Nephron (organoid): ENCODE results near the gene POGLUT2.

Source experiments
- H3K27ac Mint-ChIP-seq, 3 experiments: 2 replicates each; pipeline ENCODE4 v1.8.0; 2020; ENCODE audit warnings: mixed read lengths in 3 of 3, mild to moderate bottlenecking in 2 of 3, moderate library complexity in 1 of 3
- H3K27me3 Mint-ChIP-seq: 2 replicates; pipeline ENCODE4 v1.8.0; 2021; ENCODE audit warnings: low read depth, mild to moderate bottlenecking, moderate library complexity, mixed read lengths
- H3K36me3 Mint-ChIP-seq: 2 replicates; pipeline ENCODE4 v1.8.0; 2020; ENCODE audit warnings: low read depth, mixed read lengths
- H3K4me1 Mint-ChIP-seq: 2 replicates; pipeline ENCODE4 v1.8.0; 2020; ENCODE audit warnings: mixed read lengths
- H3K4me3 Mint-ChIP-seq, 3 experiments: 2 replicates each; pipeline ENCODE4 v1.8.0; 2020; ENCODE audit warnings: mild to moderate bottlenecking in 3 of 3, mixed read lengths in 3 of 3, moderate library complexity in 2 of 3
- H3K9me3 Mint-ChIP-seq: 2 replicates; pipeline ENCODE4 v1.8.0; 2020; ENCODE audit warnings: mixed read lengths
- CTCF ChIP-seq, 3 experiments: fragments of 200-600 bp; sonication (generic); IDR thresholded peaks; one replicate each; pipeline ENCODE4 v1.5.0; 2021; ENCODE audit warnings: antibody characterized with exemption in 3 of 3; ENCODE audit not compliant: unreplicated experiment in 3 of 3

Gene POGLUT2

DNA sequence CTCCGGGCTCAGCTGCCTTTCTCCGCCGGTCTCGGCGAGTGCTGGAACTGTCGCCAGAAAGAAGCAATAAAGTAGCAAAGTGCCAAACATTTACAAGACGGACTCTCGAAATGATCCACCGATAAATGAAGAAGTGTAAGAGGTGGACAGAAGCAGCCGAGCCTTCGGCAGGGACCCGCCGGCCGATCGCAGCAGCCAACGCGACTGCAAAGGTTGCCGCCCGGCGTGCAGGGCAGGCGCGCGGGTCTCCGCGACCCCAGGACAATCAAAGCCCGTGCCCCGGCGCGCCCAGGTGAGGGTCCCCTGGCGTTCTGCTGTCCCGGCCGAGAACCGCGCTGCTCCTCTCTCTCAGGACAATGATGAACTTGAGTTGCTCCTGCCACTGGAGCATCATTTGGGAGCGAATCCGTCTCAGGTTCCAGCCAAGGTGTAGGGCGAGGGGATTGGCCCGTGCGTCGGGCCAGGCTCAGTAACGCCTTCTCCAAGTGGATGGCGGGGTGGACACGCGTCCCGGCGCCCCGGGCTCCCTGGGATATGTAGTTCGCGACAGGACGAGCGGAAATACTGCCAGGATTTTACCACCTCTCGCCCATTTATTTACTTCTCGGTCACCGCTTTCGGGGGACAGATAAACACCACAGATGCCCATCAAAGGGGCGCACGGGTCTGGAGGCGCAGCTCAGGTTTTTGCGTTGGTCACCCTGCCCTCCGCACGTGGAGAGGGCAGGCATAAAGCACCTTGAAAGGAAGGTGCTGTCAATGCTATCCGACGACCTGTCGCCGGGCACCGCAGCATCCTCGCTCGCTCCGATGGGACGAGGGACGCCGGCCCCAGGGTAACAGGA is at the start of gene POGLUT2, which contains the start of gene BIVM:
Gene POGLUT2 (minus strand): TSS at position 396 of the 845 bp plus-strand sequence. CDS start 306 bp downstream, at position 90.
Gene BIVM (plus strand): TSS at position 539 of the 845 bp plus-strand sequence. CDS start 8,149 bp downstream, outside the sequence.
- H3K27ac Mint-ChIP-seq, result peak within 1 kb of the TSS; percentile 87 to 98 (median 90)
- H3K27me3 Mint-ChIP-seq, result no peaks in the 10 kb centered on the region
- peaks cover 28% of the 10 kb centered on the region for H3K4me1 Mint-ChIP-seq
- TF ChIP-seq CTCF (IDR thresholded peaks at IDR 0.05; ENCODE audit: unreplicated experiment in 3 of 3), result no peak
- H3K36me3 Mint-ChIP-seq, result peaks cover 8% of the 10 kb centered on the region
- peak within 1 kb of the TSS; percentile 98 for H3K4me3 Mint-ChIP-seq
- H3K9me3 Mint-ChIP-seq, result no peaks in the 10 kb centered on the region

GRCh38 chr13:102847272-102848234 is 48.8 kb upstream of the POGLUT2 start:
- Mint-ChIP-seq H3K27me3 (no peaks in the 10 kb centered on the region), H3K27ac (peak overlapping the region; percentile 85 to 93 (median 92)), H3K4me3 (peak overlapping the region; percentile 91 to 93 (median 91)), H3K9me3 (no peaks in the 10 kb centered on the region), H3K36me3 (peaks cover 1% of the 10 kb centered on the region), H3K4me1 (peaks cover 22% of the 10 kb centered on the region)
- TF ChIP-seq CTCF (IDR thresholded peaks at IDR 0.05; ENCODE audit: unreplicated experiment in 3 of 3), result peak; percentile 73 to 85 (median 76)

- Mint-ChIP-seq H3K27ac (peak overlapping the region; percentile 85 to 93 (median 92)), H3K36me3 (no peaks in the 10 kb centered on the region), H3K4me1 (peaks cover 22% of the 10 kb centered on the region), H3K9me3 (no peaks in the 10 kb centered on the region), H3K4me3 (peak overlapping the region; percentile 91 to 93 (median 91)), H3K27me3 (no peaks in the 10 kb centered on the region)
- TF ChIP-seq CTCF (IDR thresholded peaks at IDR 0.05; ENCODE audit: unreplicated experiment in 3 of 3), result no peak
Measured at GRCh38 chr13:102846261-102847015, 47.7 kb upstream of the POGLUT2 start.

DNA sequence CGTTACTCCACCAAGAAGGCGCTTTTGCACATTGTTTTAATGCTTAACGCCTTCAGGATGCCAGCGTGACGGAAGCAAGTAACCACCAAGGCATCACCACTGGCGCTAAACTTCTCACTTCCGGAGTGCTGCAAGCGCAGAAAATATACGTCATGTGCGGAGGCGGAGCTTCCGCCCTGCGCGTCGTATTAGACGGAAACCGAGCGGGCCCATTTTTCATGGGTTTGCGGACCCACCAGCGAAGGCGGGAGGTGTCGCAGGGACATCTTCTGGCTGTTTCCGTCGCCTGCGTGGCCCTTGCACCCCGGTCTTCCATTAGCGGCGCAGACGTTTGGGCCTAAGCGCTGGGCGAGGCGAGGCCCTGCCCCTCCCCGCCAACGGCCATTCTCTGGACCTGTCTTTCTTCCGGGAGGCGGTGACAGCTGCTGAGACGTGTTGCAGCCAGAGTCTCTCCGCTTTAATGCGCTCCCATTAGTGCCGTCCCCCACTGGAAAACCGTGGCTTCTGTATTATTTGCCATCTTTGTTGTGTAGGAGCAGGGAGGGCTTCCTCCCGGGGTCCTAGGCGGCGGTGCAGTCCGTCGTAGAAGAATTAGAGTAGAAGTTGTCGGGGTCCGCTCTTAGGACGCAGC is 47.0 kb upstream of the POGLUT2 start, which contains the start of gene ERCC5:
Gene ERCC5 (plus strand): TSS at position 403 of the 631 bp plus-strand sequence. CDS start 235 bp downstream, outside the sequence.
- H3K27me3 Mint-ChIP-seq, result no peaks in the 10 kb centered on the region
- H3K9me3 Mint-ChIP-seq, result no peaks in the 10 kb centered on the region
- peak within 1 kb of the TSS; percentile 91 to 93 (median 91) for H3K4me3 Mint-ChIP-seq
- peaks cover 22% of the 10 kb centered on the region for H3K4me1 Mint-ChIP-seq
- no peak for TF ChIP-seq CTCF (IDR thresholded peaks at IDR 0.05; ENCODE audit: unreplicated experiment in 3 of 3)
- peak within 1 kb of the TSS; percentile 85 to 93 (median 92) for H3K27ac Mint-ChIP-seq
- H3K36me3 Mint-ChIP-seq, result no peaks in the 10 kb centered on the region

GRCh38 chr13:102845289-102845629 is 46.5 kb upstream of the POGLUT2 start:
- no peaks in the 10 kb centered on the region for H3K27me3 Mint-ChIP-seq

More at GRCh38 chr13:102845289-102845629, 46.5 kb upstream of the POGLUT2 start:
- H3K27ac Mint-ChIP-seq, result peak overlapping the region; percentile 85 to 93 (median 92)
- TF ChIP-seq CTCF (IDR thresholded peaks at IDR 0.05; ENCODE audit: unreplicated experiment in 3 of 3), result no peak
- no peaks in the 10 kb centered on the region for H3K9me3 Mint-ChIP-seq
- peak overlapping the region; percentile 91 to 93 (median 91) for H3K4me3 Mint-ChIP-seq
- no peaks in the 10 kb centered on the region for H3K36me3 Mint-ChIP-seq
- peaks cover 22% of the 10 kb centered on the region for H3K4me1 Mint-ChIP-seq
